Nephron progenitor cell (in vitro differentiated cells): ENCODE data around the gene PAH.

Source experiments
- DNase-seq: peaks from one replicate; pipeline ENCODE4 v3.0.0; 2021
- H3K27ac Mint-ChIP-seq: 2 replicates; pipeline ENCODE4 v1.8.0; 2021; ENCODE audit warnings: mild to moderate bottlenecking, moderate library complexity, mixed read lengths
- H3K27me3 Mint-ChIP-seq: 2 replicates; pipeline ENCODE4 v1.8.0; 2021; ENCODE audit warnings: mild to moderate bottlenecking, low read depth, mixed read lengths; ENCODE audit not compliant: poor library complexity
- H3K36me3 Mint-ChIP-seq: 2 replicates; pipeline ENCODE4 v1.8.0; 2021; ENCODE audit warnings: low read depth, mixed read lengths
- H3K4me1 Mint-ChIP-seq: 2 replicates; pipeline ENCODE4 v1.8.0; 2021; ENCODE audit warnings: mixed read lengths
- H3K4me3 Mint-ChIP-seq: 2 replicates; pipeline ENCODE4 v1.8.0; 2021; ENCODE audit warnings: mild to moderate bottlenecking, moderate library complexity, mixed read lengths
- H3K9me3 Mint-ChIP-seq: 2 replicates; pipeline ENCODE4 v1.8.0; 2021; ENCODE audit warnings: mild to moderate bottlenecking, moderate library complexity, mixed read lengths
- TF ChIP-seq, protein P1 (sequence below): fragments of 200-600 bp; sonication (generic); IDR thresholded peaks from 2 replicates; pipeline ENCODE4 v1.5.0; 2021; ENCODE audit warnings: antibody characterized with exemption

Gene PAH

GRCh38 chr12:102920271-102920670 is 3.2 kb upstream of the PAH start:
- TF ChIP-seq, protein P1, sequence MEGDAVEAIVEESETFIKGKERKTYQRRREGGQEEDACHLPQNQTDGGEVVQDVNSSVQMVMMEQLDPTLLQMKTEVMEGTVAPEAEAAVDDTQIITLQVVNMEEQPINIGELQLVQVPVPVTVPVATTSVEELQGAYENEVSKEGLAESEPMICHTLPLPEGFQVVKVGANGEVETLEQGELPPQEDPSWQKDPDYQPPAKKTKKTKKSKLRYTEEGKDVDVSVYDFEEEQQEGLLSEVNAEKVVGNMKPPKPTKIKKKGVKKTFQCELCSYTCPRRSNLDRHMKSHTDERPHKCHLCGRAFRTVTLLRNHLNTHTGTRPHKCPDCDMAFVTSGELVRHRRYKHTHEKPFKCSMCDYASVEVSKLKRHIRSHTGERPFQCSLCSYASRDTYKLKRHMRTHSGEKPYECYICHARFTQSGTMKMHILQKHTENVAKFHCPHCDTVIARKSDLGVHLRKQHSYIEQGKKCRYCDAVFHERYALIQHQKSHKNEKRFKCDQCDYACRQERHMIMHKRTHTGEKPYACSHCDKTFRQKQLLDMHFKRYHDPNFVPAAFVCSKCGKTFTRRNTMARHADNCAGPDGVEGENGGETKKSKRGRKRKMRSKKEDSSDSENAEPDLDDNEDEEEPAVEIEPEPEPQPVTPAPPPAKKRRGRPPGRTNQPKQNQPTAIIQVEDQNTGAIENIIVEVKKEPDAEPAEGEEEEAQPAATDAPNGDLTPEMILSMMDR: no peak
- Mint-ChIP-seq H3K27me3 (peaks cover 72% of the 10 kb centered on the region), H3K27ac (no peak overlapping the region)

GRCh38 chr12:102918840-102919239 is 1.8 kb upstream of the PAH start:
- no peak for DNase-seq
- Mint-ChIP-seq H3K27ac (no peak overlapping the region), H3K36me3 (no peaks in the 10 kb centered on the region), H3K4me1 (peaks cover 4% of the 10 kb centered on the region), H3K9me3 (no peaks in the 10 kb centered on the region), H3K4me3 (no peak overlapping the region), H3K27me3 (peaks cover 74% of the 10 kb centered on the region)
- TF ChIP-seq, protein P1: no peak

More at GRCh38 chr12:102920271-102920670, 3.2 kb upstream of the PAH start:
- peaks cover 4% of the 10 kb centered on the region for H3K4me1 Mint-ChIP-seq
- H3K36me3 Mint-ChIP-seq: no peaks in the 10 kb centered on the region
- H3K4me3 Mint-ChIP-seq: no peak overlapping the region
- no peak for DNase-seq
- H3K9me3 Mint-ChIP-seq: no peaks in the 10 kb centered on the region

GRCh38 chr12:102916252-102917025 is 605 bp downstream of the PAH start:
- H3K36me3 Mint-ChIP-seq: no peaks in the 10 kb centered on the region
- peaks cover 4% of the 10 kb centered on the region for H3K4me1 Mint-ChIP-seq
- H3K27me3 Mint-ChIP-seq: peaks cover 69% of the 10 kb centered on the region
- H3K27ac Mint-ChIP-seq: no peak overlapping the region
- DNase-seq: no peak
- TF ChIP-seq, protein P1: no peak
- no peaks in the 10 kb centered on the region for H3K9me3 Mint-ChIP-seq
- H3K4me3 Mint-ChIP-seq: peak overlapping the region; percentile 55

- Mint-ChIP-seq H3K9me3 (no peaks in the 10 kb centered on the region), H3K4me3 (no peak overlapping the region), H3K36me3 (no peaks in the 10 kb centered on the region), H3K27ac (no peak overlapping the region), H3K4me1 (peaks cover 4% of the 10 kb centered on the region), H3K27me3 (peaks cover 50% of the 10 kb centered on the region)
- TF ChIP-seq, protein P1: no peak
- DNase-seq: no peak
Measured at GRCh38 chr12:102913453-102914226, 3.4 kb downstream of the PAH start.

- Mint-ChIP-seq H3K4me3 (no peak overlapping the region), H3K27ac (no peak overlapping the region), H3K4me1 (no peaks in the 10 kb centered on the region), H3K27me3 (peaks cover 41% of the 10 kb centered on the region), H3K36me3 (no peaks in the 10 kb centered on the region), H3K9me3 (no peaks in the 10 kb centered on the region)
- no peak for DNase-seq
- TF ChIP-seq, protein P1: no peak
Measured at GRCh38 chr12:102912258-102912657, 4.8 kb downstream of the PAH start.
